Measurements from ENCODE around the gene RELL1.

Gene RELL1

GRCh38 chr4:37687681-37688080, 1.5 kb upstream of the RELL1 start:
- ChIA-PET CTCF (interaction anchor here (1.1 to 1.4 kb wide), 2 partner anchors 11 to 13 kb away, joined by 3 to 4 read pairs; no protein-coding TSS in a partner anchor), POLR2A (no interaction called here)
- TF ChIP-seq CTCF (IDR thresholded peaks at IDR 0.05; ENCODE audit: control extremely low read depth, extremely low read depth, low read depth, missing control alignments): no peak
- no peak for DNase-seq (ENCODE audit: extremely low spot score)

GRCh38 chr4:37687194-37687562, 1.0 kb upstream of the RELL1 start:
- ChIA-PET CTCF (interaction anchor here (0.6 to 1.4 kb wide), 5 partner anchors 10 to 98 kb away, joined by 3 to 4 read pairs (median 3); no protein-coding TSS in a partner anchor), POLR2A (no interaction called here)

GRCh38 chr4:37685823-37686372, 278 bp downstream of the RELL1 start:
- ChIA-PET CTCF (interaction anchor here (0.9 to 1.4 kb wide), 2 partner anchors 9 to 10 kb away, joined by 4 read pairs; no protein-coding TSS in a partner anchor), POLR2A (interaction anchor here (0.6 kb wide), 1 partner anchor 1914 kb away, joined by 6 read pairs; no protein-coding TSS in a partner anchor)
- no peak for TF ChIP-seq CTCF (IDR thresholded peaks at IDR 0.05; ENCODE audit: control extremely low read depth, extremely low read depth, low read depth, missing control alignments)
- DNase-seq (ENCODE audit: extremely low spot score): peak; percentile 28

More at GRCh38 chr4:37687194-37687562, 1.0 kb upstream of the RELL1 start:
- no peak for TF ChIP-seq CTCF (IDR thresholded peaks at IDR 0.05; ENCODE audit: control extremely low read depth, extremely low read depth, low read depth, missing control alignments)
- no peak for DNase-seq (ENCODE audit: extremely low spot score)

GRCh38 chr4:37685161-37685822, 884 bp downstream of the RELL1 start:
- DNase-seq (ENCODE audit: extremely low spot score): no peak
- POLR2A ChIA-PET: no interaction called here
- no peak for TF ChIP-seq CTCF (IDR thresholded peaks at IDR 0.05; ENCODE audit: control extremely low read depth, extremely low read depth, low read depth, missing control alignments)

GRCh38 chr4:37684154-37684553, 2.0 kb downstream of the RELL1 start:
- CTCF ChIA-PET: interaction anchor here (0.6 to 1.2 kb wide), 2 partner anchors 11 to 1206 kb away, joined by 3 to 4 read pairs; no protein-coding TSS in a partner anchor
- POLR2A ChIA-PET: no interaction called here
- DNase-seq (ENCODE audit: extremely low spot score): no peak
- TF ChIP-seq CTCF (IDR thresholded peaks at IDR 0.05; ENCODE audit: control extremely low read depth, extremely low read depth, low read depth, missing control alignments): no peak

More at GRCh38 chr4:37685161-37685822, 884 bp downstream of the RELL1 start:
- CTCF ChIA-PET: no interaction called here

GRCh38 chr4:37682701-37683401, 3.3 kb downstream of the RELL1 start:
- DNase-seq (ENCODE audit: extremely low spot score): peak; percentile 28
- TF ChIP-seq CTCF (IDR thresholded peaks at IDR 0.05; ENCODE audit: control extremely low read depth, extremely low read depth, low read depth, missing control alignments): no peak
- CTCF ChIA-PET: interaction anchor here (1.0 to 1.3 kb wide), 5 partner anchors 8 to 80 kb away, joined by 3 read pairs; no protein-coding TSS in a partner anchor
- POLR2A ChIA-PET: no interaction called here
